Neural progenitor cell (in vitro differentiated cells): ENCODE measurements around the gene ANKLE1.

Experiments
- EZH2phosphoT487 ChIP-seq: fragments of 200-600 bp; sonication (generic); IDR thresholded peaks from 2 replicates; pipeline ENCODE4 v1.6.1; 2017; ENCODE audit warnings: antibody characterized with exemption
- TF ChIP-seq, protein P1 (sequence below): fragments of 200-600 bp; sonication (generic); IDR thresholded peaks from 2 replicates; pipeline ENCODE4 v1.5.1; 2017; ENCODE audit warnings: antibody characterized with exemption, mild to moderate bottlenecking

DNA sequence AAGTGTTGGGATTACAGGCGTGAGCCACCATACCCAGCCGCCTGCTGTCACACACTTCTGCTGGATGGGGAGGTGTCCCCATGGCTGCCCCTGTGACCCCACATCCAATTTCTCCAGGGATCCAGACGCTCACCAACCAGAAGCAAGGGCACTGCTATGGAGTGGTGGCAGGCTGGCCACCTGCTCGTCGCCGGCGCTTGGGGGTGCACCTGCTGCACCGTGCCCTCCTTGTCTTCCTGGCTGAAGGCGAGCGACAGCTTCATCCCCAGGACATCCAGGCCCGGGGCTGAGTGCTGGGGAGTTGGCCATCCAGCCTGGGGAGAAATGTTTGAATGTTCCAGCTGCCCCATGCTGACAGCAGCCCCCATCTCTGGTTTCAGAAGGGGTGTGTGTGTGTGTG is 4.6 kb downstream of the ANKLE1 start:
- TF ChIP-seq, protein P1, sequence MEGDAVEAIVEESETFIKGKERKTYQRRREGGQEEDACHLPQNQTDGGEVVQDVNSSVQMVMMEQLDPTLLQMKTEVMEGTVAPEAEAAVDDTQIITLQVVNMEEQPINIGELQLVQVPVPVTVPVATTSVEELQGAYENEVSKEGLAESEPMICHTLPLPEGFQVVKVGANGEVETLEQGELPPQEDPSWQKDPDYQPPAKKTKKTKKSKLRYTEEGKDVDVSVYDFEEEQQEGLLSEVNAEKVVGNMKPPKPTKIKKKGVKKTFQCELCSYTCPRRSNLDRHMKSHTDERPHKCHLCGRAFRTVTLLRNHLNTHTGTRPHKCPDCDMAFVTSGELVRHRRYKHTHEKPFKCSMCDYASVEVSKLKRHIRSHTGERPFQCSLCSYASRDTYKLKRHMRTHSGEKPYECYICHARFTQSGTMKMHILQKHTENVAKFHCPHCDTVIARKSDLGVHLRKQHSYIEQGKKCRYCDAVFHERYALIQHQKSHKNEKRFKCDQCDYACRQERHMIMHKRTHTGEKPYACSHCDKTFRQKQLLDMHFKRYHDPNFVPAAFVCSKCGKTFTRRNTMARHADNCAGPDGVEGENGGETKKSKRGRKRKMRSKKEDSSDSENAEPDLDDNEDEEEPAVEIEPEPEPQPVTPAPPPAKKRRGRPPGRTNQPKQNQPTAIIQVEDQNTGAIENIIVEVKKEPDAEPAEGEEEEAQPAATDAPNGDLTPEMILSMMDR: no peak
- no peak for TF ChIP-seq EZH2phosphoT487
